A673 (cell line): ENCODE data around the gene ANKRD2. TPM values are rescaled to one million over a fixed set of nuclear protein-coding genes. Genes with fewer than 3 reads are reported as not detected.

Experiments used
- BruUV-seq: library from RNA; stranded (reverse); fragments of 400-500 nt; replicated peaks from 2 replicates; lab custom pipeline; 2021; lab: Mats Ljungman, UMichigan
- CTCF ChIA-PET: fragments of 300-600 bp; sonication (Branson Sonifier 250); formaldehyde crosslinking; loops from one replicate; lab custom pipeline; 2022; ENCODE audit warnings: antibody characterized with exemption; lab: Charles Lee
- POLR2A ChIA-PET: fragments of 300-600 bp; sonication (Branson Sonifier 250); formaldehyde crosslinking; loops from one replicate; lab custom pipeline; 2022; ENCODE audit warnings: antibody characterized with exemption; ENCODE audit not compliant: low non-redundant PET; lab: Charles Lee
- DNase-seq: peaks from one replicate; pipeline ENCODE4 v3.0.0-alpha.2; 2015; ENCODE audit warnings: low spot score
- H3K27ac ChIP-seq: fragments of 200-600 bp; sonication (generic); 2 replicates; pipeline ENCODE4 v1.5.1; 2016; ENCODE audit warnings: mixed run types, low read depth, mild to moderate bottlenecking, mixed read lengths, antibody characterized with exemption, low read length; ENCODE audit not compliant: poor library complexity, severe bottlenecking
- H3K27me3 ChIP-seq: fragments of 200-600 bp; sonication (generic); replicated peaks from 2 replicates; pipeline ENCODE4 v1.6.1; 2017; ENCODE audit warnings: mixed run types, low read depth, mild to moderate bottlenecking, mixed read lengths, antibody characterized with exemption, low read length; ENCODE audit not compliant: insufficient read depth, poor library complexity
- H3K36me3 ChIP-seq: fragments of 200-600 bp; sonication (generic); 2 replicates; pipeline ENCODE4 v1.6.1; 2016; ENCODE audit warnings: mixed run types, mild to moderate bottlenecking, mixed read lengths, antibody characterized with exemption, low read length; ENCODE audit not compliant: insufficient read depth, poor library complexity, severe bottlenecking
- H3K4me1 ChIP-seq: fragments of 200-600 bp; sonication (generic); 2 replicates; pipeline ENCODE4 v1.6.1; 2017; ENCODE audit warnings: mixed run types, mild to moderate bottlenecking, mixed read lengths, antibody characterized with exemption, low read length; ENCODE audit not compliant: insufficient read depth, poor library complexity, severe bottlenecking
- H3K4me3 ChIP-seq: fragments of 200-600 bp; sonication (generic); 2 replicates; pipeline ENCODE4 v1.5.1; 2016; ENCODE audit warnings: low read depth, mixed run types, mild to moderate bottlenecking, mixed read lengths, low read length; ENCODE audit not compliant: poor library complexity, severe bottlenecking
- H3K9me3 ChIP-seq: fragments of 200-600 bp; sonication (generic); 2 replicates; pipeline ENCODE4 v1.6.1; 2016; ENCODE audit warnings: mixed run types, low read depth, mild to moderate bottlenecking, mixed read lengths, antibody characterized with exemption, low read length; ENCODE audit not compliant: poor library complexity, severe bottlenecking
- CTCF ChIP-seq: fragments of 300-800, 200-600 bp; sonication (generic); conservative IDR thresholded peaks from 2 replicates; pipeline ENCODE4 v1.5.1; 2017; ENCODE audit warnings: low read depth, mild to moderate bottlenecking, antibody characterized with exemption, low read length, moderate library complexity, mixed read lengths
- EZH2 ChIP-seq: fragments of 200-600 bp; sonication (generic); IDR thresholded peaks from 2 replicates; pipeline ENCODE4 v1.6.1; 2017; ENCODE audit warnings: borderline replicate concordance, low read depth, mild to moderate bottlenecking, mixed read lengths, antibody characterized with exemption, low read length; ENCODE audit not compliant: poor library complexity, severe bottlenecking
- intact Hi-C: fragments of 100-400 bp; cut with micrococcal nuclease; formaldehyde crosslinking; loops from one replicate; pipeline ENCODE4 v1.10.0; 2022; ENCODE audit not compliant: unreplicated experiment
- total RNA-seq: library from RNA; stranded (reverse); gene quantifications from 2 replicates; pipeline ENCODE4 v1.2.3, GENCODE V29; 2021

ANKRD2 gene
- total RNA-seq, 1 experiment from 2014 or later = not detected

GRCh38 chr10:97534746-97535367 lies 37.7 kb upstream of the ANKRD2 start:
- no peak overlapping the region for H3K27ac ChIP-seq
- peak; percentile 54 for DNase-seq
- TF ChIP-seq CTCF = peak; percentile 71
- TF ChIP-seq EZH2 = no peak
- H3K27me3 ChIP-seq = no peaks in the 10 kb centered on the region
- no peaks in the 10 kb centered on the region for H3K4me1 ChIP-seq
- CTCF ChIA-PET = interaction anchor here (0.5 to 1.4 kb wide), 2 partner anchors 18 to 289 kb away, joined by 5 read pairs; no protein-coding TSS in a partner anchor
- no peaks in the 10 kb centered on the region for H3K9me3 ChIP-seq
- POLR2A ChIA-PET = interaction anchor here (0.5 kb wide), 1 partner anchor 482 kb away, joined by 4 read pairs; no protein-coding TSS in a partner anchor
- H3K4me3 ChIP-seq = no peak overlapping the region
- no peaks in the 10 kb centered on the region for H3K36me3 ChIP-seq
- intact Hi-C loops = no loop called here
- no TSS peak for BruUV-seq

- H3K9me3 ChIP-seq = no peaks in the 10 kb centered on the region
- BruUV-seq = no TSS peak
- POLR2A ChIA-PET = no interaction called here
- intact Hi-C loops = no loop called here
- CTCF ChIA-PET = no interaction called here
- no peak for DNase-seq
- no peaks in the 10 kb centered on the region for H3K27me3 ChIP-seq
- H3K27ac ChIP-seq = no peak overlapping the region
- no peaks in the 10 kb centered on the region for H3K36me3 ChIP-seq
- no peak for TF ChIP-seq CTCF
- TF ChIP-seq EZH2 = no peak
- peaks cover 7% of the 10 kb centered on the region for H3K4me1 ChIP-seq
- H3K4me3 ChIP-seq = no peak overlapping the region
Measured at GRCh38 chr10:97537186-97537869, 35.3 kb upstream of the ANKRD2 start.

GRCh38 chr10:97538411-97538810 lies 34.2 kb upstream of the ANKRD2 start:
- ChIA-PET CTCF (interaction anchor here (0.6 kb wide), 1 partner anchor 134 kb away, joined by 3 read pairs; no protein-coding TSS in a partner anchor), POLR2A (no interaction called here)
- H3K4me3 ChIP-seq = no peak overlapping the region
- TF ChIP-seq CTCF (no peak), EZH2 (no peak)
- DNase-seq = no peak
- H3K27ac ChIP-seq = no peak overlapping the region
- H3K36me3 ChIP-seq = no peaks in the 10 kb centered on the region
- no peaks in the 10 kb centered on the region for H3K9me3 ChIP-seq
- no TSS peak for BruUV-seq
- H3K27me3 ChIP-seq = no peaks in the 10 kb centered on the region
- intact Hi-C loops = no loop called here
- peaks cover 18% of the 10 kb centered on the region for H3K4me1 ChIP-seq
